Activated naive CD4-positive, alpha-beta T cell (primary cell): ENCODE data around the gene TRDMT1.

Experiments
- DNase-seq, 4 experiments: peaks; one replicate each; lab custom pipeline; 2025; lab: John Stamatoyannopoulos, UW

TRDMT1 gene

DNA sequence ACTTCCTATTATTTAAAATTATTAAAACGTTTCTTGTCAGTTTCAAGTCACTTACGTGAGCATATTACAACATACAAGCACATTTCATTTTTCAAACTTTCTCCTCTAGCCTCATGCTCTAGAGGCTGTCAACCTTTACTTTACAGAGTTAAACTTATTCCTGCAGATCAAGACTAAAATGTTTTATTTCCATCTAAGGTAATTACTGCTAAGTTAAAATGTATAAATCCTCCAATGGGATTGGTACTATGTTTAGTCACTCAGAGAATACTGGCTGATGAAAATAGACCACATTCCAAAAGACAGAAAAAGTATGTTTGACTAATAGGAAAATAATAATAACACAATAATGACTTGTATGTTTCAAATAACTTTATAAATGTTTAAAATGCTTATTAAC is 8.4 kb upstream of the TRDMT1 start:
- no peak for DNase-seq

DNA sequence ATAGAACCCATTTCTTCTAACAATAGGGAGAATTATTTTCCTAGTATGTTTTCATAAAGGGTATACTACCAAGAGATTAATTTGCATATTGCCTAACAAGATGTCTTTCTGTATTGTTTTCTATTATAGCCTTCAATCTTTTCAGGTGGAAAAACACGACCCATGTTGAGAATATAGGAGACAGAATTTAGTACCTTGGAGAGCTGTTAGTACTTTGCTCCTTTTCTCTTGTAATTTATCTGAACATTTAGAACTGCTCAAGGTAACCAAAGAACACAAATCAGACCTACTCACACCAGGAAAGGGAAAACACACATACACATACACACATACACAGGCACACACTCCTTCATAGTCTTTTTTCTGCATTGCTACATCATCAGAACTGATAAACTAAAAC is 7.8 kb upstream of the TRDMT1 start:
- DNase-seq, result no peak

DNA sequence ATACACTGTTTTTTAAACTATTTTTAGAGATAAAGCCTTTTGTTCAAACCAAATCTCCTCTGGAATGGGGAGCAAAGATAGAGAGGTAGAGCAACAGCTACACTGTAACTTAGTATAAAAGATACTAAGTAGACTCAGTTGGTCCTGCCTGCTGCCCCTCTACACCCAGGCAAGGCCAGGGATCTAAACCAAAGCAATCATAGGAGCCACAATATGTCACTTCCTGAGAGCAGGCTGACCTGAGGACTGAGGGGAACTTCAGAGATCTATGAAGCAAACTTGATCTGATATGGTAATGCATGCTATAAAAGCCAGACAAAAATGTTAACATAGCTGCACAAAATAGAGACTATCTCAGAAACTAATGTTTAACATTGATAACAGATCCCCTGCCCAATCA is 7.0 kb upstream of the TRDMT1 start:
- DNase-seq, result no peak

DNA sequence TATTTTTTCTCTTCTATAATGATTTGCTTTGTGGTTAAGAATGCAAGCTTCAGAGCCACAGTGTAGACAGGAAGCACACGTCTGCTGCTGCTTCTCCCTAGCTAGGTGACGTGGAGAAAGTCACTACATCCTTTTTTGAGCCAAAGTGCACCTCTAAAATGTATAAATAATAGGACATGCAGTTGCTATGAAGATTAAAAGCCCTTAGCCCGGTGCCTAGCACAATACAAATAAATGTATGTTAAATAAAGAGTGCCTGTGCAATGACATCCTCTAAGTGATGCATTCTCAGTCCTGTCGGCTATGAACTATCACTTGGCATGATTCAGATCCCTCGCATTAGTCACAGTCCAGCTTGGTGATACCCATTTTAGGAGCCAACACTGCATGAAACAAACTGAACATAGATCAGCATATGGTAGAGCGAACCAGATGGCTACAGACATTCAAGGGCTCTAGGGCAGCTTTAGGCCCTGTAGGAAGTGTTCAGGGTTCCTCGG is 4.8 kb upstream of the TRDMT1 start:
- DNase-seq, result no peak

DNA sequence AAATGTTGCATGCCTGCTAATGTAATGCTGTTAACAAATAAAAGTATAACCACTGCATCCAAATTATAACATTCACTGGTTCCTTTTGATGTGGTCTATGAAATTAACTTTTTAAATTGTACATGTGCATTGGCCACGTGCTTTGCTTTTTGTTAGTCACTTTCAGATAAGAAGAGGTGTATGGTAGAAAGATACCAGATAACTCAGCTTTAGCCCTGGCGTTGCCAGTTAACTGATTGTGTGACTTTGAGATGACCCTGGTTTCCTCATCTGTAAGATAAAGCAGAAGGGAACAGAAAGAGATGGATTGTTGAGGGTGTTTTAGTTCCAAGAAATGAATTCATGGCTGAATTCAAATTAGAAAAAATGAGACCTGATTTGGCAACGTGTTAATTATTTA is 1.9 kb upstream of the TRDMT1 start:
- DNase-seq, result no peak

DNA sequence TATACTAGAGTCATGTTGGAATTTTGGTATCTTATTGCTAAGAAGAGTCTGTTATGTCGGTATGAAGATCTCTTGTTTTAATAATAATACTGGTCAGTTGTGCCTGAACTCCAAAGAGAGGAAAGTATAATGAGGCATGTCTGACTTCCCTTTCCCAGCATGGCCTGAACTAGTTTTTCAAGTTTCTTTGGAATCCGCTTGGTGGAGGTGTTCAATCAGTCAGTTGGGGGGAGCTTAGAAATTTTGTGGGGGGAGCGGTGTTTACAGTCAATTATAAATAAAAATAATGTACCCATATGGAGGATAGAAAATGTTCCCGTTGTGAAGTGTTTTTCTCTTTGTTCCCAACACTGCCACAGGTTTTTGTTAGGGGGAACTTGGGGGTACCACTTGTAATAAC is 1.5 kb upstream of the TRDMT1 start:
- no peak for DNase-seq

DNA sequence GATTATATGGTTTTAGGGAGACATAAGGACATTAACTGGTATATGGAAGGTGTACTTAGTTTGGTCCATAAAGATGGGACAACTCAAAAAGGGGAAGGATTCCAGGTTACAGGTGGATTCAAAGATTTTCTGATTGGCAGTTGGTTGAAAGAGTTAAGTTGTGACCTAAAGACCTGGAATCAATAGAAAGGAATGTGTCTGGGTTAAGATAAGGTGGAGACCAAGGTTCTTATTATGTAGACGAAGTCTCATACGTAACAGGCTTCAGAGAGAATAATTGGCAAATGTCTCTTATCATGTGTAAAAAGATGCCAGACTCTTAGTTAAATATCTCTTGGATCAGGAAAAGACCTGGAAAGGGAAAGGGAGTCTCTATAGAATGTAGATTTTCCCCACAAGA is 1.0 kb upstream of the TRDMT1 start:
- no peak for DNase-seq

DNA sequence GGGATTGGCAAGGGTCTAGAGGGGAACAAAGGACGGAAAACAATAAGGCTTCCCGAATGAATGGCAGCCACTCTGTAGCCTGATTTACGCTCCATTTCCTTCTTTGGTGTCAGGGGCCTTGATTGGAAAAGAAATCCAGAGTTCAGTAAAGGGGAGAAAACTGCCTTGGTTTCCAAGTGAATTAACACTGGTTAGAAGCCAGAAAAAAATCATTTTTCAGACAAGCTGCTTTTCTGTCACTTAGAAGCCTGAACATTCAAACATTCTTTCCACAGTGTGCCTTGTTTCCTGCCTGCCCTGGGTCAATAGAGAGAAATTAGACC is 283 bp upstream of the TRDMT1 start:
- DNase-seq, result no peak

DNA sequence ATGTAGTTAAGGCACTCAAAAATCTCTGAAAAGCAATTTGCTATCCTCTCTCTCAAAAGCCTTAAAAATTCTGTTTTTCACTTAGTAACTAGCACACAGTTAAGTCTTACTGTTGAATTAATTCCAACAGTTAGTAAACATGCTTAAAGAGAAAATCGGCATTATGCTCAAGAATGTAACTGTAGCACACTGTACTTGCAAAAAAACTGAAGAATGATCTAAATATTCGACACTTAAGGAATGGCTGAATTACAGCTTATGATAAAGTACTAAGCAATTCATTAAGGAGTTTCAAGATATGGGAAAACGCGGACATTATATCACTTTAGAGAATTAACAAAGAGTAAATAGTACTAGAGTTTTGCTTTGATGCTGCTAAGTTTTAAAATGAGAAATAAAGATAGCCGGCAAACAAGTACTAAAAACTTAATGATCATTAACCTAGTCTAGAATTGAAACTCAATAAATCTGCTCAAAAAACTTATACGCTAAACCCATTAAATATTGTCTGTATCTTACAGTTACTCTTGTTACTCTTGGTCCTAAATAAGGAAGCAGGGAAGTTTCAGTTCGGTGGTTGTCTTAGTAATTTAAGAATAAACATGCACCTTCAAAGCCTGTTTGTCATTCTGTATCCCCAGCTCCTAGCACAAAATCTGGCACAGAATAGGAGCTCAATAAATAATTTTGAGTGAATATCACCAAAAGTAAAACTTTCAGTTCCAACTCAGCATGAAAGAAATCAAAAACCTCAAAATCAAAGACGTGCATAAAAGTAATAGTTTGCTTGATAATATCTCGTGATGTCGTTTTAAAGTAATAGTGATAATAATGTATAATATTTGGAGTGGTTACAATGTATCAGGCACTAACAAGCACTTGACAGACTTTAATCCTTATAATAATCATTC is 1.2 kb downstream of the TRDMT1 start:
- DNase-seq, result no peak

DNA sequence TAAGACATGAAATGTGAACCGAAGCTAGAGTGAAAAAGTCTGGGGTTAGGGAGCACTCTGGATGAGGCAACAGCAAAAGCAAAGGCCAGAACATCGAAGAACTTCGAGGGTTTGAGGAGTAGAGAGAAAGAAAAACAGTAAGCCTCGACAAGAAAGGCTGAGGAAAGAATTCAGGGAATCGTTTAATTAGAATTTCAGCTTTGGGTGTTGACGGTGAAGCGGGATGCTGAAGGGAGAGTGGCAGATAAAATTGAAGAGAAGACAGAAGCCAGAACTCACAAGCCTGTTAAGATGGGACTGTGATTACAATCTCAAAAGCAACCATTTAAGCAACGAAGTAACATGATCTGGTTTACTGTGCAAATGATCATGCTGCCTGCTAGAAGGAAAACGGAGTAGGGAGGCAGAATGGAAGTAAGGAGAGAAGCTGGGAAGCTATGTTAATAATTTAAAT is 2.1 kb downstream of the TRDMT1 start:
- DNase-seq, result no peak

DNA sequence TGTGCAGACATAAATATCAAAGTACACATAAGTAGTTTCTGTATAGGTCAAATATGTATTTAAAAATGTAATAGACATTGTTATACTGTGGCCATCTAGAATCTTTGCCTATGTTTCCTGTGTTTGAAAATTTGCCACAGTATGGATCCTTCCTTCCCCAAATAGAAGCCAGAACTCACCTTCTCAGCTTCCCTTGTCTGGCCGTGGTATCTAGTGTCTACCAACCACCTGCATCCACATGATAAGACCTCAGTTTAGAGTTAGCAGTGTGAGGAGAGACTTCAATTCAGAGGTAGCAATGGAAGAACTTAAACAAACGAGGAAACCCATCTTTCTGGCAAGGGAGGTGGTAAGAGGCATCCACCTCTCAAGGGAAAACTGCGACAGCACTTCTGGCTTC is 4.9 kb downstream of the TRDMT1 start:
- DNase-seq, result no peak

DNA sequence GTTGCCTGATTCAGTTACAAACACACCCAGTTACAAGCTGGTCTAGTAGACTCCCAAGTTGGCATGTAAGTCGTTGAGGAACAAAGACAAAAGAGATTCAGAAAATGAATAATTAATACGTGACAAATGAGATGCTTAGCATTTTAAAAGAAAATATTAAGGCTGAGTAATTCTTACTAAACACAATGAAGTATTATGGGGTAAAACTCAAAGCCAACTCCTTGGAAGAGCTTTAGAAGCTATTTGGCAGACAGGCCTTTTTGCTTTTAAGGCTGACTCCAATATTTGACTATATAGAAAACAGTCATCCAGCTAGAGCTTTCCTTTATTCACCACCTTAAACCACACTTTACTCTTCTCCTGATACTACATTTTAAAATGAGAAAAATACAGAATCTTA is 5.4 kb downstream of the TRDMT1 start:
- no peak for DNase-seq

DNA sequence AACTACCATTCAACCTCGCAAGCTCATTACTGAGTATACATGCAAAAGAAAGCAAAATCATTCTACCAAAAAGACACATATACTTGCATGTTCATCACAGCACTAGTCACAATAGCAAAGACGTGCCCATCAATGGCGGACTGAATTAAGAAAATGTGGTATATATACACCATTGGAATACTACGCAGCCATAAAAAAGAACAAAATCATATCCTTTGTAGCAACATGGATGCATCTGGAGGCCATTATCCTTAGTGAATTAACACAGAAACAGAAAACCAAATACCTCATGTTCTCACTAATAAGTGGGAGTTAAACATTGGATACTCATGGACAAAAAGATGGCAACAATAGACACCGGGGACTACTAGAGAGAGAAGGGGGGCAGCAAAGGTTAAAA is 6.4 kb downstream of the TRDMT1 start:
- no peak for DNase-seq

DNA sequence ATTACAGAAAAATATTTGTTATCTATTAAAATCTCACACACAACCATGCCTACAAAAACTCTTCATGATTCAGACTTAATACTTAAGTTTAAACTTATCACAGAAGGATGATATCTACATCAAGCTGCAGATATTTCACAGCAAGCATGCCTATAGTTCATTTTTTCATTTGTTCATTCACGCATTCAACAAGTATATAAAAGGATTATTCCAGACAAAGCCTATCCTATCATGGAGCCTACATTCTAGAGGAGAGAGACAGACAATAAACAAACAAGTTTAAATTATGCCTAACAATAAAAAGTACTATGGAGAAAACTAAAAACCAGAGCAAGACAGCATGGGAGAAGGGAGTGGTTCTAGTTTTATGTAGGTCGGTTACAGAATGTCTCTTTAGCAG is 10.9 kb downstream of the TRDMT1 start:
- no peak for DNase-seq

DNA sequence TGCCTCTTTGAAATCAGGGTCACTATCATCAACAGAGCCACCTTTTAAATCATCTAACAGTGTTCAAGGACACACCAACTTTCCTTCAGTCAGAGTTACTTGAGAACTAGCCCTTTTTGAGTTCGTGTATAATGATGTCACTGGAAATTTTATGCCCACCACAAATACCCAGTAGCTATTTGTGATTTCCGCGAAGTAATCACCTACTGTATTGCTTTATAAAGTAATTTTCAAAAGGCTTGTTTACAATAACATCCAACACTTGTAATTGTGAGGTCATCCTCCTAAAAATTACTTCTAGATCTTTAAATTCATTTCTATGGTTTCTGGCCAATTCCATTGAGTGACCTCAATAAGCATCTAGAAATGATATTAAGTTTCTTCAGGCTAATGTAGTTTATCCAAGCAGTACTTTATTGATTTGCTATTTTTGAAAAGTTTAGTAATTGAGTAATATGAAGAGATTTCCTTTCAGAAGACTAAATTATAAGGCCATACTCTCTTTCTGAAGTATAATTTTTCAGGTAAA is 12.8 kb downstream of the TRDMT1 start:
- no peak for DNase-seq

DNA sequence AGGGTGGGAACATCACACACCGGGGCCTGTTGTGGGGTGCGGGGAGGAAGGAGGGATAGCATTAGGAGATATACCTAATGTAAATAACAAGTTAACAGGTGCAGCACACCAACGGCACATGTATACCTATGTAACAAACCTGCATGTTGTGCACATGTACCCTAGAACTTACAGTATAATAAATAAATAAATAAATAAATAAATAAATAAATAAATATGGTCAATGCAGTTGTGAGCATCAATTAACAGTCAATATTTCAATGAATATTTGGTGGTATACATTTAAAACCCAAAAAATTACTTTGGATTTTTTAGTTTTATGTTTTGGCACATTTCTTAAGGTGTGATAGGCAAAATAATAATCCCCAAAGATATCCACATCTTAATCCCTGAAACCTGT is 15.6 kb downstream of the TRDMT1 start:
- DNase-seq, result no peak

DNA sequence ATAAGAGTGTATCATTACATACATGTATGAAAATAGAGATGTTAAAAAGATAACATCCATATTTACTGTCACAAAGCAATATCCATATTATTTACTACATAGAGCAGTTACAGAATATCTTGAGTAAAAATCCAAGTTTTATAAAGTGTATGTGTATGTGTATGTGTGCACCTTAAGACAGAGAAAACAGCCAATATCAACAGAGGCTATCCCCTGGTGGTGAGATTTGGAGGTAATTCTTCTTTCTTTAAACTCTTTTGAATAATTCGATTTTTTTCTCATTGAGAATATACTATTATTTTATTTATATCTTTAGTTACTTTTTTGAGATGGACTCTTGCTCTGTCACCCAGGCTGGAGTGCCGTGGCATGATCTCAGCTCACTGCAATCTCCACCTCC is 18.4 kb downstream of the TRDMT1 start:
- no peak for DNase-seq

DNA sequence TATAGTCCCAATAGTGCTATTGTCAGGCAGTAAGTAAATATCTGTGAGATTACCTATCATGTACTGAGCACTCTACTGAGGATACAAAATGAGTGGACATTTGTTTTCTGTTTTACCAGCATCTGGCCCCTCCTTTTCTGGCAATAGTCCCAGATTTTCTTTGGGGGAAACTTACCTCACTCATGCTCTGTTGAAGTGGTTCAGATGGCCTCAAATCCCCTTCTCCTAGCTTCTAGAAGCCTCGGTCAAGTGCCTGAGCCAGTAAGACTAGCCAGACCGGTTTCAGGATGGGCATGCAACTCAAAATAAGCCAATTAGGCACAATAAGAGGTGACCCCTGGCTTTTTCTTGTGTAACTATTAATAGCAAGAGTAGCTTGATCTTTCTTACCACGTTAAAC is 19.7 kb downstream of the TRDMT1 start:
- no peak for DNase-seq

DNA sequence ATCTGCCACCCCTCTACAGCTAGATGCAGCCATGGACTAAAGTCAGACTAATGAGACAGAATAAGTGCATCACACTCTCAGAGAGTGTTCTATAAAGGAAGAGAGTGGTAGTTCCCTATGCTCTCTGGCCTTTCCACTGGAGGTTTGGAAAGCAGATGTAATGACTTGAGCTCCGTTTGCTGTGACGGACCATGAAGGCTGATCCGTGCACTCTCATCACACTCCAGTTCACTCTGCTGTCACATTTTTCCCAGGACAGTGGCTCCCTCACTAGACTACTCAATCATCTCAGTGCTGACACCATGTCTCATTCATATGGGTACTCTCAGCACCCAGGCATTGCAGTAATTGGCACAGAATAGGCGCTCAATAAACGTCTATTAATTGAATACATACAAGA is 20.4 kb downstream of the TRDMT1 start:
- DNase-seq, result no peak

DNA sequence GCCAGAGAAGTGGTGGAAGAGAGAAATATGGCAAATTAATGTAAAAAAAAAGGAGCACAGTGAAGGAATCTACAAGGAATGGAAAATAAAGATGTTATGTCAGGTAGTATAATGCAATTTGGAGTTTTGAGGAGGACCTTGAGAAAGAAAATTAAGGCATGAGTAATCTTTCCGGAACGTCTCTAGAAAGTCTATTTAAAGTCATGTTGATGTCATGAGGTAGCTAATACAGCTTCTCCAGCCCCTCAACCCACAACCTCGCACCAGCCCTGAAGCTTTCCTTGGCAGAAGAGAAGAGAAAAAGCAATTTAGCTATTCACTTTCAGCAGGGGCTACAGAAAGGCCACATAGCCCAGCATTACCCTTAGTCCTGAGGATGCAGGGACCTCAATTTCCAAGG is 22.5 kb downstream of the TRDMT1 start:
- no peak for DNase-seq

DNA sequence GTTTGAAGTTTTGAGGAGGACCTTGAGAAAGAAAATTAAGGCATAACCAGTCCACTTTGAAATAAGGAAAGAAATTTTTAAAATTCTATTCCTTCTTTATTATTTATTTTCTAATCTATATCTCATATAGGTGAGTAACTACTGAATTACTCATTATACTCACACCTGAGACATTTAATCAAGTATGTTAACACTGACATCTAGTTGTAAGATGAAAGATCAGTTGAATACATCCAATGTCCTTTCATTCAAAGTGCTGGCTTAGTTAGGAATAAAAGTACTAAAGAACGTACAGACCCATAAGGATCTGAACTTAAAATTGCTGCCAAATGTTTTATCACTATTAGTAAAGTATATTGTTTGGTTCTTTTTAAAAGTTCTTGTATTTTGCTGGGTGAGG is 23.5 kb downstream of the TRDMT1 start:
- DNase-seq, result no peak

DNA sequence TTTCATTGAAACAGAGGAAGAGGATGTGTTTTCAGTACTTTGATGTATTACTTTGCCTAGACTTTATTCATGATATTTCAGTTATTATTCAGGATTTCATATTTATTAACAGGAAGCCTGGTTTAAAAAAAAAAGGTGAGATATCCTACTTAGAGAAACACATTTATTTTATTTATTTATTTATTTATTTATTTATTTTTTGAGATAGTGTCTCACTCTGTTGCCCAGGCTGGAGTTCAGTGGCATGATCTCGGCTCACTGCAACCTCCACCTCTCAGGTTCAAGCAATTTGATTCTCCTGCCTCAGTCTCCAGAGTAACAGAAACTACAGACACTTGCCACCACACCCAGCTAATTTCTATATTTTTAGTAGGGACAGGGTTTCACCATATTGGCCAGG is 24.5 kb downstream of the TRDMT1 start:
- no peak for DNase-seq

DNA sequence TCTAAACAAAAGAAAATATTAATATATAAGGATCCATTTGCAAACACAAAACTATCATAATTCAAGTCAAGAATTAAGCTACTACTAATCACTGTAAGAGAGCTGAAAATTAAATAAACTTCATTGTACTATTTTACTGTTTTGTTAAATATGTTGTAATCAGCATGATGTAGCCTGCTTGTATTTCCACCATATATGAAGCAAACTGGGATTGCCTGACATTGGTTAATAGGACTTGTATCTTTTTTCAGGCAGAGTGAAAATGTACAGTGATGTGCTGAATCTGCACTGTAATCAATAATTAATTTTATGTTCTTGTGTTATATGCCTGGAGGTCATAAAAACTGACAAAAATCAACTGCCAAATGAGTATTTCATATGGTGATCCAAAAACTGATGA is 25.4 kb downstream of the TRDMT1 start:
- no peak for DNase-seq

DNA sequence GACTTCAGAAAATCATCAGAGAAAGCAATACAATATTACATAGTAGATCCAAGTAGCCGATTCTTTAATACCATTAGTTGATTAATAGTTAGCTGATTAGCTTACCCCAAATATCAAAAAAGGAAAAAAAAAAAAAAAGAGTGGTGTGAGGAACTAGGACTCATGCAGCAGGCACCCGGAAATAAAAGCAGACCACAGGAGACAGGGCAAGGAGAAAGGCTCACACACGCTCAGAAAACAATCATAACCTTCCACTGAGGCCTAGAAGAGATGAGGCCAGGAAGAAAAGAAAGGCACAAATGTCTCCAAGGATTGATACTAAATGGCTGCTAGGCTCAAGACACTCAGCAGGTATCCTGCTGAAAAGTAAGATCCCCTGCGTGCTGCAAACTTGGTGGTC is 25.9 kb downstream of the TRDMT1 start:
- DNase-seq, result no peak
